Stomach (tissue), 9 donors: ENCODE results near the gene STX4. TPM values are rescaled to one million over a fixed set of nuclear protein-coding genes. Genes with fewer than 3 reads are reported as not detected.

Source experiments
- DNase-seq, 2 donors: peaks; one replicate each; pipeline versions ENCODE4 v3.0.0 to v3.0.0-alpha.2; 2013 to 2019
- H3K27ac ChIP-seq, 5 donors: fragments of 200-600 bp in 4 of 5; sonication (generic) in 4 of 5; one replicate each; pipeline ENCODE4 v1.5.1; 2013 to 2019; ENCODE audit warnings: mild to moderate bottlenecking in 1 of 5, moderate library complexity in 1 of 5
- H3K27me3 ChIP-seq, 3 donors: fragments of 200-600 bp; sonication (generic); one replicate each; pipeline ENCODE4 v1.5.1; 2017 to 2019; ENCODE audit warnings: mixed run types in 1 of 3
- H3K36me3 ChIP-seq, 4 donors: fragments of 200-600 bp; sonication (generic); 1 replicate in 3 of 4; 2 replicates in 1 of 4; pipeline ENCODE4 v1.5.1; 2016 to 2019
- H3K4me1 ChIP-seq, 4 donors: fragments of 200-600 bp; sonication (generic); one replicate each; pipeline ENCODE4 v1.5.1; 2016 to 2019
- H3K4me3 ChIP-seq, 4 donors: fragments of 200-600 bp; sonication (generic) in 3 of 4; one replicate each; pipeline ENCODE4 v1.5.1; 2016 to 2019; ENCODE audit warnings: mild to moderate bottlenecking in 1 of 4
- H3K9me3 ChIP-seq, 4 donors: fragments of 200-600 bp; sonication (generic); one replicate each; pipeline ENCODE4 v1.5.1; 2016 to 2019
- CTCF ChIP-seq, 7 experiments: fragments of 450-650 bp in 4 of 7; fragments of 200-600 bp in 3 of 7; sonication (generic) in 3 of 7; IDR thresholded peaks; one replicate each; pipeline ENCODE4 v1.5.1; 2016 to 2019; ENCODE audit warnings: antibody characterized with exemption in 7 of 7, control low read depth in 2 of 7, mild to moderate bottlenecking in 1 of 7
- EP300 ChIP-seq: sonication (generic); formaldehyde crosslinking; IDR thresholded peaks from one replicate; pipeline ENCODE4 v1.6.1; 2017; ENCODE audit warnings: antibody characterized with exemption
- POLR2A ChIP-seq, 4 donors: fragments of 450-650 bp; IDR thresholded peaks; one replicate each; pipeline ENCODE4 v1.6.1; 2016; ENCODE audit warnings: antibody characterized with exemption in 4 of 4, control low read depth in 2 of 4, mild to moderate bottlenecking in 1 of 4, moderate library complexity in 1 of 4
- POLR2AphosphoS5 ChIP-seq, 3 donors: sonication (generic); formaldehyde crosslinking; IDR thresholded peaks; one replicate each; pipeline ENCODE4 v1.6.1; 2016; ENCODE audit warnings: antibody characterized with exemption in 3 of 3
- WGBS, 5 donors: extraction: QIAGEN DNeasy Blood & Tissue Kit in 3 of 5; methylation state at CpG; one replicate each; pipeline versions ENCODE4 v1.1.5 to v1.1.7; 2013 to 2018; 5-methylcytosine and 5-hydroxymethylcytosine counted together
- intact Hi-C: fragments of 100-400 bp; cut with DNase I; formaldehyde crosslinking; loops from one replicate; pipeline ENCODE4 v1.15.1; 2023; ENCODE audit warnings: low total_unique reads
- polyA plus RNA-seq, 3 donors: library from polyadenylated mRNA; stranded (reverse); fragments of 200-250 nt; gene quantifications; one replicate each; pipeline ENCODE4 v1.2.3, GENCODE V29; 2013
- total RNA-seq, 5 donors: library from RNA; depleted of rRNA; stranded (reverse); fragments of >200 nt; gene quantifications; one replicate each; pipeline versions ENCODE4 v1.1.0 to v1.2.3, GENCODE V29; 2014 to 2016
- donor health status: healthy with polysubstance abuse.
- donor health status: Bipolar disorder and iron deficiency.
- donor health status: healthy.

STX4 gene
- total and polyA plus RNA-seq, 8 donors: 13.8 to 254 (median 60.2) TPM

- peaks cover 54 to 61% (median 60%) of the 10 kb centered on the region in 4 donors for H3K36me3 ChIP-seq
- intact Hi-C loops: no loop called here
- DNase-seq: no peak
- 94 to 99% (median 97%) methylated on average over 12 to 13 of the region's 13 CpGs for WGBS, 5 donors
- peaks cover 20 to 59% (median 41%) of the 10 kb centered on the region in 4 donors for H3K4me1 ChIP-seq
- no peaks in the 10 kb centered on the region for H3K27me3 ChIP-seq
- no peak overlapping the region for H3K27ac ChIP-seq
- TF ChIP-seq POLR2AphosphoS5 (IDR thresholded peaks at IDR 0.05) (no peak), POLR2A (IDR thresholded peaks at IDR 0.05) (no peak)
- no peaks in the 10 kb centered on the region for H3K9me3 ChIP-seq
- H3K4me3 ChIP-seq: no peak overlapping the region
These were observed 43.7 kb downstream of the STX4 start for GRCh38 chr16:31077024-31077423.

GRCh38 chr16:31077592-31078396 is 44.4 kb downstream of the STX4 start:
- peaks cover 54 to 69% (median 68%) of the 10 kb centered on the region in 4 donors for H3K36me3 ChIP-seq
- no peak for DNase-seq
- TF ChIP-seq EP300 (no peak), POLR2AphosphoS5 (IDR thresholded peaks at IDR 0.05) (no peak), POLR2A (IDR thresholded peaks at IDR 0.05) (no peak), CTCF (IDR thresholded peaks at IDR 0.05) (no peak)
- H3K4me1 ChIP-seq: peaks cover 12 to 59% (median 39%) of the 10 kb centered on the region in 4 donors
- H3K27ac ChIP-seq: no peak overlapping the region
- no peaks in the 10 kb centered on the region for H3K27me3 ChIP-seq
- intact Hi-C loops: no loop called here
- no peak overlapping the region for H3K4me3 ChIP-seq
- no peaks in the 10 kb centered on the region for H3K9me3 ChIP-seq
- 90 to 96% (median 95%) methylated on average over 20 to 30 of the region's 30 CpGs for WGBS, 5 donors

- no peak overlapping the region for H3K27ac ChIP-seq
- H3K36me3 ChIP-seq: peaks cover 54 to 79% (median 78%) of the 10 kb centered on the region in 4 donors
- no peak overlapping the region for H3K4me3 ChIP-seq
- H3K9me3 ChIP-seq: no peaks in the 10 kb centered on the region
- peaks cover 11 to 57% (median 42%) of the 10 kb centered on the region in 4 donors for H3K4me1 ChIP-seq
- intact Hi-C loops: no loop called here
- TF ChIP-seq POLR2AphosphoS5 (IDR thresholded peaks at IDR 0.05) (no peak), POLR2A (IDR thresholded peaks at IDR 0.05) (no peak), EP300 (no peak), CTCF (IDR thresholded peaks at IDR 0.05) (no peak)
- no peaks in the 10 kb centered on the region for H3K27me3 ChIP-seq
- DNase-seq: no peak
- 91 to 96% (median 92%) methylated on average over 10 to 15 of the region's 15 CpGs for WGBS, 5 donors
These were observed 45.4 kb downstream of the STX4 start for GRCh38 chr16:31078597-31079341.

GRCh38 chr16:31079342-31079944 is 46.1 kb downstream of the STX4 start:
- no peak overlapping the region for H3K4me3 ChIP-seq
- peaks cover 54 to 85% (median 84%) of the 10 kb centered on the region in 4 donors for H3K36me3 ChIP-seq
- H3K27me3 ChIP-seq: no peaks in the 10 kb centered on the region
- no peak overlapping the region for H3K27ac ChIP-seq
- no peaks in the 10 kb centered on the region for H3K9me3 ChIP-seq
- DNase-seq: no peak
- peaks cover 11 to 57% (median 42%) of the 10 kb centered on the region in 4 donors for H3K4me1 ChIP-seq
- TF ChIP-seq POLR2AphosphoS5 (IDR thresholded peaks at IDR 0.05) (no peak), EP300 (no peak), POLR2A (IDR thresholded peaks at IDR 0.05) (no peak), CTCF (IDR thresholded peaks at IDR 0.05) (no peak)
- intact Hi-C loops: no loop called here
- 74 to 89% (median 85%) methylated on average over 12 to 13 of the region's 13 CpGs for WGBS, 5 donors
